GM23338 (cell line): ENCODE results near the gene PUM1. TPM values are rescaled to one million over a fixed set of nuclear protein-coding genes. Genes with fewer than 3 reads are reported as not detected.

Experiments used
- ATAC-seq: fragments of 200-7000 bp; cut with Tn5 transposase; 3 replicates; pipeline ENCODE4 v1.9.1; 2020
- DNase-seq: peaks from one replicate; pipeline ENCODE4 v3.0.0-alpha.2; 2015; ENCODE audit warnings: low spot score
- H2AFZ ChIP-seq: fragments of 200-600 bp; sonication (generic); 2 replicates; pipeline ENCODE4 v1.8.0; 2016; ENCODE audit warnings: antibody characterized with exemption, mild to moderate bottlenecking, moderate library complexity
- H3F3A ChIP-seq: fragments of 200-600 bp; sonication (generic); replicated peaks from 2 replicates; pipeline ENCODE4 v1.8.0; 2017; ENCODE audit warnings: antibody characterized with exemption, mixed run types, low read depth
- H3K27ac ChIP-seq: fragments of 200-600 bp; sonication (generic); 2 replicates; pipeline ENCODE4 v1.6.1; 2016; ENCODE audit warnings: low read depth
- H3K27me3 ChIP-seq: fragments of 200-600 bp; sonication (generic); 2 replicates; pipeline ENCODE4 v1.8.0; 2016; ENCODE audit warnings: mild to moderate bottlenecking, mixed run types, moderate library complexity; ENCODE audit not compliant: insufficient read depth
- H3K36me3 ChIP-seq: fragments of 200-600 bp; sonication (generic); 2 replicates; pipeline ENCODE4 v1.8.0; 2016; ENCODE audit warnings: mild to moderate bottlenecking; ENCODE audit not compliant: insufficient read depth
- H3K4me1 ChIP-seq: fragments of 200-600 bp; sonication (generic); 2 replicates; pipeline ENCODE4 v1.8.0; 2016; ENCODE audit warnings: mild to moderate bottlenecking, moderate library complexity; ENCODE audit not compliant: insufficient read depth
- H3K4me2 ChIP-seq: fragments of 200-600 bp; sonication (generic); 2 replicates; pipeline ENCODE4 v1.7.1; 2017; ENCODE audit warnings: mixed run types
- H3K4me3 ChIP-seq: fragments of 200-600 bp; sonication (generic); 2 replicates; pipeline ENCODE4 v1.6.1; 2016; ENCODE audit warnings: mixed run types
- H3K79me2 ChIP-seq: fragments of 200-600 bp; sonication (generic); replicated peaks from 2 replicates; pipeline ENCODE4 v1.8.0; 2017; ENCODE audit warnings: mild to moderate bottlenecking; ENCODE audit not compliant: insufficient read depth
- H3K9me2 ChIP-seq: fragments of 200-600 bp; sonication (generic); 2 replicates; pipeline ENCODE4 v1.8.0; 2017; ENCODE audit not compliant: insufficient read depth
- H4K20me1 ChIP-seq: fragments of 200-600 bp; sonication (generic); replicated peaks from 2 replicates; pipeline ENCODE4 v1.8.0; 2017; ENCODE audit warnings: mild to moderate bottlenecking; ENCODE audit not compliant: insufficient read depth
- H3K27ac Mint-ChIP-seq: 2 replicates; pipeline ENCODE4 v1.8.0; 2020; ENCODE audit warnings: inconsistent platforms, mild to moderate bottlenecking, moderate library complexity, mixed read lengths
- H3K27me3 Mint-ChIP-seq: 3 replicates; pipeline ENCODE4 v1.8.0; 2022; ENCODE audit warnings: low read depth, mild to moderate bottlenecking, moderate library complexity, mixed read lengths, inconsistent platforms; ENCODE audit not compliant: insufficient read depth, poor library complexity
- H3K36me3 Mint-ChIP-seq: 3 replicates; pipeline ENCODE4 v1.8.0; 2021; ENCODE audit warnings: low read depth, mild to moderate bottlenecking, inconsistent platforms, moderate library complexity, mixed read lengths
- H3K4me1 Mint-ChIP-seq: 3 replicates; pipeline ENCODE4 v1.8.0; 2020; ENCODE audit warnings: mild to moderate bottlenecking, inconsistent platforms, mixed read lengths
- H3K4me3 Mint-ChIP-seq: 3 replicates; pipeline ENCODE4 v1.8.0; 2021; ENCODE audit warnings: moderate library complexity, mild to moderate bottlenecking, inconsistent platforms, mixed read lengths
- H3K9me3 Mint-ChIP-seq: 3 replicates; pipeline ENCODE4 v1.8.0; 2020; ENCODE audit warnings: moderate library complexity, mild to moderate bottlenecking, inconsistent platforms, mixed read lengths
- ETS1 ChIP-seq: IDR thresholded peaks from 2 replicates; pipeline ENCODE4 v1.6.1; 2016; ENCODE audit warnings: antibody characterized with exemption
- REST ChIP-seq: IDR thresholded peaks from one replicate; pipeline ENCODE4 v1.6.1; 2018; ENCODE audit warnings: antibody characterized with exemption; ENCODE audit not compliant: unreplicated experiment
- STAT1 ChIP-seq: IDR thresholded peaks from one replicate; pipeline ENCODE4 v1.6.1; 2016; ENCODE audit warnings: antibody characterized with exemption; ENCODE audit not compliant: unreplicated experiment
- polyA plus RNA-seq: library from polyadenylated mRNA; unstranded; fragments of >200 nt; fragmentation: Nextera tagmentation; extraction: Ambion mirVana; gene quantifications from 2 replicates; pipeline ENCODE4 v1.2.1, GENCODE V29; 2016
- total RNA-seq: library from RNA; depleted of rRNA; stranded (reverse); fragments of >200 nt; shearing (Covaris generic); gene quantifications from 2 replicates; pipeline ENCODE4 v1.2.3, GENCODE V29; 2014

PUM1 gene
- total and polyA plus RNA-seq, 2 experiments from 2014 or later: 44.4 to 117 TPM

- TF ChIP-seq REST (no peak), ETS1 (peak; percentile 24; the same call in 1 of the 2 replicates)
Measured at GRCh38 chr1:31065310-31066217, at the start of gene PUM1 (continued).

GRCh38 chr1:31112266-31112935, 46.9 kb upstream of the PUM1 start:
- Histone ChIP-seq H2AFZ (peak overlapping the region; percentile 53), H3K9me2 (no peaks in the 10 kb centered on the region), H3K27ac (no peak overlapping the region), H3K27me3 (no peaks in the 10 kb centered on the region), H3K4me1 (peaks cover 16% of the 10 kb centered on the region; the same call in 1 of the 2 replicates), H3F3A (peaks cover 10% of the 10 kb centered on the region; the same call in 1 of the 2 replicates), H3K4me2 (no peak overlapping the region), H4K20me1 (no peaks in the 10 kb centered on the region), H3K36me3 (no peaks in the 10 kb centered on the region), H3K4me3 (no peak overlapping the region), H3K79me2 (no peaks in the 10 kb centered on the region)
- Mint-ChIP-seq H3K27me3 (peaks cover 2% of the 10 kb centered on the region), H3K36me3 (no peaks in the 10 kb centered on the region), H3K9me3 (no peaks in the 10 kb centered on the region), H3K4me3 (no peak overlapping the region), H3K4me1 (peaks cover 13% of the 10 kb centered on the region), H3K27ac (no peak overlapping the region)
- TF ChIP-seq REST (no peak), STAT1 (no peak)
- DNase-seq (no peak), ATAC-seq (no peak; the same call in 2 of the 3 replicates)
